ENCODE results near the gene SYCP3.

SYCP3 gene

GRCh38 chr12:101780599-101780998, 41.3 kb upstream of the SYCP3 start:
- TF ChIP-seq CTCF (conservative IDR thresholded peaks at IDR 0.05; ENCODE audit: low read depth, low read length) = no peak
- no peak for DNase-seq (ENCODE audit: low read depth)
- H3K4me3 ChIP-seq (ENCODE audit: low read depth, low read length) = no peak overlapping the region

DNA sequence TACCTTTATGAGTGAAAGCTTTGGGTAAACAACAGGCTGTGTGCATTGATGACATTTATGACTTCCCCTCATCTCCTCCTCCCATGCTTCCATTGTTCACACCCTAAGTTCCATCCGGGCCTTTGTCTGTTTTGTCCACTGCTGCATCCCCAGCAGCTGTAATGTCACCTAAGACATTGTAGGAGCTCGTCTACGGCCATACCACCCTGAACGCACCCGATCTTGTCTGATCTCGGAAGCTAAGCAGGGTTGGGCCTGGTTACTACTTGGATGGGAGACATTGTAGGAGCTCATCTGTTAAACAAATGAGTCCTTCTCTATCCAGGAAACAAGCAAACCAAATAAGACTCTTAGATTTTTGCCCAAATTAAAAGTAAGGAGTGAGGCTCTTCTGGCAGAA, 40.4 kb upstream of the SYCP3 start:
- no peak for DNase-seq (ENCODE audit: low read depth)
- no peak for TF ChIP-seq CTCF (conservative IDR thresholded peaks at IDR 0.05; ENCODE audit: low read depth, low read length)
- H3K4me3 ChIP-seq (ENCODE audit: low read depth, low read length) = no peak overlapping the region

GRCh38 chr12:101779200-101779599, 39.9 kb upstream of the SYCP3 start:
- no peak for DNase-seq (ENCODE audit: low read depth)
- TF ChIP-seq CTCF (conservative IDR thresholded peaks at IDR 0.05; ENCODE audit: low read depth, low read length) = no peak

GRCh38 chr12:101777978-101778377, 38.7 kb upstream of the SYCP3 start:
- TF ChIP-seq CTCF (conservative IDR thresholded peaks at IDR 0.05; ENCODE audit: low read depth, low read length) = no peak
- H3K4me3 ChIP-seq (ENCODE audit: low read depth, low read length) = no peak overlapping the region
- DNase-seq (ENCODE audit: low read depth) = no peak

More at GRCh38 chr12:101779200-101779599, 39.9 kb upstream of the SYCP3 start:
- H3K4me3 ChIP-seq (ENCODE audit: low read depth, low read length) = no peak overlapping the region

- no peak for DNase-seq (ENCODE audit: low read depth)
- no peak overlapping the region for H3K4me3 ChIP-seq (ENCODE audit: low read depth, low read length)
- no peak for TF ChIP-seq CTCF (conservative IDR thresholded peaks at IDR 0.05; ENCODE audit: low read depth, low read length)
Measured at GRCh38 chr12:101777485-101777884, 38.2 kb upstream of the SYCP3 start.

DNA sequence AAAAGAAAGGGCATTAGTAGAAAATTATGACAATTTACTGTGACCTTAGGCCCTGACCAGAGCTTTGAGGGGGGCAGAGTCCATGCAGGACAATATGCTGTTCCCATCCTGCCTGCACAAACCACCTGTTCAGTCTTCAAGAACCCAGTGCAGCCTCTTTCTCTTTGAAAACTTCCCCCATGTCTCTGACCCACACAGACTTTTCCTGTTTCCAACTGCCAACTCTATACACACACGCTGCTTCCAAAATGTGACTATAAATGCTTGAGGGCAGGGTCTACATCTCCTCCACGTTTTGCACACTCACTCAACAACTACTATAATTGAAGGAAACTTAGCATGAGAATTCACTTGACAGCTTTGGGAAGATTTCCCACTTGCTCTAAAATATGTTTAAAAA, 36.6 kb upstream of the SYCP3 start:
- no peak overlapping the region for H3K4me3 ChIP-seq (ENCODE audit: low read depth, low read length)
- no peak for DNase-seq (ENCODE audit: low read depth)
- no peak for TF ChIP-seq CTCF (conservative IDR thresholded peaks at IDR 0.05; ENCODE audit: low read depth, low read length)

DNA sequence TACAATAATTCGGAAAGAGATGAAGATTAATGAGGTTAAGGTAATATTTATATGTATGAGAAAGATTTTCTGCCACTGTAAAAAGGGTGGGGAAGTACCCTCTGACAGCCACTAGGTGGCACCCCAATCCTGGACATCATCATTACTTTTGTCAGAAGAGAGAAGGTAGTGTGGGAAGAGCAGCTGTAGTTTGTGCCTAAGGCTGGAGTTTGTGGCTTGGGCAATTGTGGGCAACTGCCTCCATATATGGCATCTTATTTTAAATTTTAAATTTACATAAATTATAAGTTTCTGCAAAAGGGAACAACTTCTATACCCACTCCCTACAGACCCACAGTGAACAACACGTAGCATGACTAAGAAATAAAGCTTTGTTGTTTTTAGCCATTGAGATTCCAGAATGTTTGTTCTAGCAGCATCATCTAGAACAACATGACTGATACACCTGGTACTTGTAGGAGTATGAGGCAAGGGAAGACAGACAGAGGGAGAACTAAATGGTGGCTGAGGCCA, 34.4 kb upstream of the SYCP3 start:
- H3K4me3 ChIP-seq (ENCODE audit: low read depth, low read length) = no peak overlapping the region
- TF ChIP-seq CTCF (conservative IDR thresholded peaks at IDR 0.05; ENCODE audit: low read depth, low read length) = peak; percentile 90
- peak; percentile 87 for DNase-seq (ENCODE audit: low read depth)
